HG02571 (cell line): Measurements from ENCODE around the gene RBM39.
"Not testable (repeated sequence)": the region's sequence is repeated elsewhere in the genome, so short reads cannot be mapped to it uniquely, and the experiment has no call there.

Source experiments
- ATAC-seq: cut with Tn5 transposase; IDR thresholded peaks from one replicate; pipeline ENCODE4 v1.9.1; 2021; ENCODE audit warnings: mild to moderate bottlenecking, moderate library complexity; ENCODE audit not compliant: unreplicated experiment

RBM39 gene

GRCh38 chr20:35756404-35756803 is 14.3 kb upstream of the RBM39 start:
- ATAC-seq = no peak

GRCh38 chr20:35750611-35751010 is 8.6 kb upstream of the RBM39 start:
- ATAC-seq = no peak

GRCh38 chr20:35744492-35744841 is 2.4 kb upstream of the RBM39 start:
- ATAC-seq = not testable (repeated sequence)

- no peak for ATAC-seq
Measured at GRCh38 chr20:35743693-35744491, 1.8 kb upstream of the RBM39 start.

GRCh38 chr20:35742741-35743523 is 872 bp upstream of the RBM39 start:
- no peak for ATAC-seq

GRCh38 chr20:35739294-35740163 is 2.5 kb downstream of the RBM39 start:
- no peak for ATAC-seq

GRCh38 chr20:35738410-35739179 is 3.5 kb downstream of the RBM39 start:
- ATAC-seq = no peak

- no peak for ATAC-seq
Measured at GRCh38 chr20:35737865-35738333, 4.2 kb downstream of the RBM39 start.

GRCh38 chr20:35735826-35736470 is 6.1 kb downstream of the RBM39 start:
- no peak for ATAC-seq

- no peak for ATAC-seq
Measured at GRCh38 chr20:35734777-35735649, 7.0 kb downstream of the RBM39 start.

- no peak for ATAC-seq
Measured at GRCh38 chr20:35734374-35734773, 7.7 kb downstream of the RBM39 start.

GRCh38 chr20:35732644-35732982 is 9.4 kb downstream of the RBM39 start:
- ATAC-seq = no peak

- ATAC-seq = no peak
Measured at GRCh38 chr20:35731862-35732643, 10.0 kb downstream of the RBM39 start.

- ATAC-seq = no peak
Measured at GRCh38 chr20:35731469-35731788, 10.6 kb downstream of the RBM39 start.

GRCh38 chr20:35730583-35731468 is 11.2 kb downstream of the RBM39 start:
- ATAC-seq = no peak

GRCh38 chr20:35729836-35730582 is 12.1 kb downstream of the RBM39 start:
- ATAC-seq = no peak

GRCh38 chr20:35729283-35729807 is 12.7 kb downstream of the RBM39 start:
- ATAC-seq = no peak
